ENCODE results near the gene KCNAB2.

GRCh38 chr1:6075748-6076147 is 30.1 kb downstream of the KCNAB2 start:
- TF ChIP-seq CTCF (IDR thresholded peaks at IDR 0.05) (no peak), POLR2A (IDR thresholded peaks at IDR 0.05) (no peak)

All from prostate gland (tissue), 2 donors.